ENCODE results near the gene PCSK4. TPM values are rescaled to one million over a fixed set of nuclear protein-coding genes. Genes with fewer than 3 reads are reported as not detected.

The PCSK4 gene
- total and polyA plus RNA-seq, 2 of the 13 experiments (the other 11 are each of a cell fraction or from before 2014, with no cell fraction given): 2.0 to 2.7 TPM

GRCh38 chr19:1445185-1445931 lies 44.8 kb downstream of the PCSK4 start (continued):
- TF ChIP-seq SNAPC5 (CRISPR knock-in tag; IDR thresholded peaks at IDR 0.05; ENCODE audit: borderline replicate concordance): no peak
- TF ChIP-seq ZNF567 (CRISPR knock-in tag; IDR thresholded peaks at IDR 0.05; ENCODE audit: borderline replicate concordance): 0 out of 2 replicates have a peak, but pooled peaks have one; percentile 44
- peak; percentile 69; the same call in 1 of the 2 replicates for TF ChIP-seq ZBTB38 (CRISPR knock-in tag; IDR thresholded peaks at IDR 0.05)
- no peak for TF ChIP-seq ZZZ3 (CRISPR knock-in tag; IDR thresholded peaks at IDR 0.05; ENCODE audit: borderline replicate concordance)
- no peak for TF ChIP-seq TCF7 (IDR thresholded peaks at IDR 0.05; ENCODE audit: low read depth)
- no peak for TF ChIP-seq CC2D1A (CRISPR knock-in tag; IDR thresholded peaks at IDR 0.05)
- peak; percentile 44; the same call in 1 of the 2 replicates for TF ChIP-seq MED1 (CRISPR knock-in tag; IDR thresholded peaks at IDR 0.05)
- TF ChIP-seq POLR2G (IDR thresholded peaks at IDR 0.05; ENCODE audit: low read depth, low read length): no peak; the same call in 1 of the 2 replicates
- TF ChIP-seq ARNTL (CRISPR knock-in tag; IDR thresholded peaks at IDR 0.05): peak; percentile 39; the same call in 1 of the 2 replicates
- TF ChIP-seq HNRNPUL1 (IDR thresholded peaks at IDR 0.05; ENCODE audit: low read depth, low read length): no peak
- 0 out of 2 replicates have a peak, but pooled peaks have one; percentile 27 for TF ChIP-seq ZNF572 (CRISPR knock-in tag; IDR thresholded peaks at IDR 0.05)
- TF ChIP-seq SMAD1 (CRISPR knock-in tag; IDR thresholded peaks at IDR 0.05; ENCODE audit: borderline replicate concordance, low read depth): no peak
- TF ChIP-seq MTA3 (CRISPR knock-in tag; IDR thresholded peaks at IDR 0.05): no peak
- 0 out of 2 replicates have a peak, but pooled peaks have one; percentile 23 for TF ChIP-seq ZNF543 (CRISPR knock-in tag; IDR thresholded peaks at IDR 0.05)
- no peak for TF ChIP-seq CAMTA2 (CRISPR knock-in tag; IDR thresholded peaks at IDR 0.05; ENCODE audit: borderline replicate concordance)
- 0 out of 2 replicates have a peak, but pooled peaks have one; percentile 42 for TF ChIP-seq ZNF142 (CRISPR knock-in tag; IDR thresholded peaks at IDR 0.05)
- TF ChIP-seq TP53 (CRISPR knock-in tag; conservative IDR thresholded peaks at IDR 0.05): no peak
- peak; percentile 51; the same call in 1 of the 2 replicates for TF ChIP-seq NFKB2 (CRISPR knock-in tag; IDR thresholded peaks at IDR 0.05; ENCODE audit: borderline replicate concordance)
- no peak for TF ChIP-seq PHF20 (CRISPR knock-in tag; IDR thresholded peaks at IDR 0.05)
- TF ChIP-seq ZNF850 (CRISPR knock-in tag; conservative IDR thresholded peaks at IDR 0.05): no peak
- TF ChIP-seq, protein P1, sequence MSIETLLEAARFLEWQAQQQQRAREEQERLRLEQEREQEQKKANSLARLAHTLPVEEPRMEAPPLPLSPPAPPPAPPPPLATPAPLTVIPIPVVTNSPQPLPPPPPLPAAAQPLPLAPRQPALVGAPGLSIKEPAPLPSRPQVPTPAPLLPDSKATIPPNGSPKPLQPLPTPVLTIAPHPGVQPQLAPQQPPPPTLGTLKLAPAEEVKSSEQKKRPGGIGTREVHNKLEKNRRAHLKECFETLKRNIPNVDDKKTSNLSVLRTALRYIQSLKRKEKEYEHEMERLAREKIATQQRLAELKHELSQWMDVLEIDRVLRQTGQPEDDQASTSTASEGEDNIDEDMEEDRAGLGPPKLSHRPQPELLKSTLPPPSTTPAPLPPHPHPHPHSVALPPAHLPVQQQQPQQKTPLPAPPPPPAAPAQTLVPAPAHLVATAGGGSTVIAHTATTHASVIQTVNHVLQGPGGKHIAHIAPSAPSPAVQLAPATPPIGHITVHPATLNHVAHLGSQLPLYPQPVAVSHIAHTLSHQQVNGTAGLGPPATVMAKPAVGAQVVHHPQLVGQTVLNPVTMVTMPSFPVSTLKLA (IDR thresholded peaks at IDR 0.05): no peak
- TF ChIP-seq ZNF296 (CRISPR knock-in tag; conservative IDR thresholded peaks at IDR 0.05): no peak
- TF ChIP-seq NR3C1 (CRISPR knock-in tag; IDR thresholded peaks at IDR 0.05): no peak
- TF ChIP-seq ASH2L (IDR thresholded peaks at IDR 0.05; ENCODE audit: insufficient read length, low read depth, low read length): peak; percentile 19

All from HepG2 (cell line).